H1 (cell line): ENCODE results near the gene NR2F6.

Experiments used
- BACH1 ChIP-seq: IDR thresholded peaks from 2 replicates; pipeline ENCODE4 v1.6.1; 2012; ENCODE audit warnings: low read length, improper control_type of control experiment
- CBX5 ChIP-seq: fragments of 300-800, 300-1000 bp; sonication (generic); IDR thresholded peaks from 2 replicates; pipeline ENCODE4 v1.7.1; 2016; ENCODE audit warnings: antibody characterized with exemption, low read length, low read depth
- HDAC6 ChIP-seq: IDR thresholded peaks from one replicate; pipeline ENCODE4 v1.7.1; 2012; ENCODE audit warnings: low read depth, mild to moderate bottlenecking, inconsistent platforms, low read length, moderate library complexity
- JUND ChIP-seq: IDR thresholded peaks from 2 replicates; pipeline ENCODE4 v1.6.1; 2011; ENCODE audit warnings: mild to moderate bottlenecking, improper control_type of control experiment, low read length
- POLR2A ChIP-seq, 2 experiments: IDR thresholded peaks; 1 replicate in 1 of 2; 2 replicates in 1 of 2; pipeline ENCODE4 v1.6.1; 2011; ENCODE audit warnings: low read depth in 2 of 2, low read length in 2 of 2, mild to moderate bottlenecking in 2 of 2; ENCODE audit errors: control extremely low read depth in 1 of 2
- RAD21 ChIP-seq, 2 experiments: IDR thresholded peaks in 1 of 2; conservative IDR thresholded peaks in 1 of 2; 2 replicates each; pipeline ENCODE4 v1.6.1; 2011; ENCODE audit warnings: low read depth in 2 of 2, low read length in 2 of 2, improper control_type of control experiment in 1 of 2, inconsistent platforms in 1 of 2, mild to moderate bottlenecking in 1 of 2, moderate library complexity in 1 of 2
- TF ChIP-seq, protein P1 (sequence below), 3 experiments: IDR thresholded peaks; 1 replicate in 2 of 3; 2 replicates in 1 of 3; pipeline versions ENCODE4 v1.5.1 to v1.6.1; 2011; ENCODE audit warnings: low read length in 3 of 3, mild to moderate bottlenecking in 3 of 3, inconsistent platforms in 2 of 3, low read depth in 1 of 3, moderate library complexity in 1 of 3; ENCODE audit not compliant: insufficient read depth in 1 of 3; ENCODE audit errors: control extremely low read depth in 1 of 3

DNA sequence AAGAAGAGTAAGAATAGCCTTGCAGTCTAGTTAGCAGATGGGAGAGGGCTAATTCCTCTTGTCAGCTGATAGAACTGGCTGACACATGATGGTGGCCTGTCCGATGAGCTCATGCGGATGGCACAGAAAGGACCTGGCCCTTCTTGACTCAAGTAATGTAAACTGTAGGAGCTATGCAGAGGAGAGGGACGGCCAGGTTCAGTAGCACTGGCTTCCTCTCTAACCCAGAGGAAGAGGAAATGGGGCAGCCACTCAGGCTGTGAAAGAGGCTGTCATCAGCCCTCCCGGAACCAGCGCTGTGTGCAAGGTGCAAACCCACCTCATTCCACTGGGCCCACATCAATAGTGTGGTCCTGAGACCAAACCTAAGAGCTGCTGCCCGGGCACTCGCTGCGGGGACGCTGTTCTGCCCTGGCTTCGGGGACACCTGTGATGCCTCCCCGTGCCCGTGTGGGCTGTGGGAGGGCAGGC, 61.3 kb downstream of the NR2F6 start:
- TF ChIP-seq, protein P1, sequence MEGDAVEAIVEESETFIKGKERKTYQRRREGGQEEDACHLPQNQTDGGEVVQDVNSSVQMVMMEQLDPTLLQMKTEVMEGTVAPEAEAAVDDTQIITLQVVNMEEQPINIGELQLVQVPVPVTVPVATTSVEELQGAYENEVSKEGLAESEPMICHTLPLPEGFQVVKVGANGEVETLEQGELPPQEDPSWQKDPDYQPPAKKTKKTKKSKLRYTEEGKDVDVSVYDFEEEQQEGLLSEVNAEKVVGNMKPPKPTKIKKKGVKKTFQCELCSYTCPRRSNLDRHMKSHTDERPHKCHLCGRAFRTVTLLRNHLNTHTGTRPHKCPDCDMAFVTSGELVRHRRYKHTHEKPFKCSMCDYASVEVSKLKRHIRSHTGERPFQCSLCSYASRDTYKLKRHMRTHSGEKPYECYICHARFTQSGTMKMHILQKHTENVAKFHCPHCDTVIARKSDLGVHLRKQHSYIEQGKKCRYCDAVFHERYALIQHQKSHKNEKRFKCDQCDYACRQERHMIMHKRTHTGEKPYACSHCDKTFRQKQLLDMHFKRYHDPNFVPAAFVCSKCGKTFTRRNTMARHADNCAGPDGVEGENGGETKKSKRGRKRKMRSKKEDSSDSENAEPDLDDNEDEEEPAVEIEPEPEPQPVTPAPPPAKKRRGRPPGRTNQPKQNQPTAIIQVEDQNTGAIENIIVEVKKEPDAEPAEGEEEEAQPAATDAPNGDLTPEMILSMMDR (IDR thresholded peaks at IDR 0.05; ENCODE audit: control extremely low read depth in 1 of 3, insufficient read depth in 1 of 3, low read depth in 1 of 3, low read length in 3 of 3), result no peak
- TF ChIP-seq CBX5 (no peak), HDAC6 (no peak), JUND (no peak), BACH1 (no peak), RAD21 (IDR thresholded peaks at IDR 0.05 in 1 of 2, conservative IDR thresholded peaks at IDR 0.05 in 1 of 2; ENCODE audit: low read depth in 2 of 2, low read length in 2 of 2) (no peak), POLR2A (IDR thresholded peaks at IDR 0.05; ENCODE audit: control extremely low read depth in 1 of 2, low read depth in 2 of 2, low read length in 2 of 2) (no peak)
